T-helper 2 cell treated with Interferon-gamma antibody and Interleukin-4, amounts not matched to agents 5 μg/mL and 100 μg/mL, for 36 hours (primary cell): Measurements from ENCODE around the gene PDGFB.
A peak's percentile ranks its signal among the peaks of the same experiment; 100 is the strongest.

Source experiments
- DNase-seq: peaks from one replicate; pipeline ENCODE4 v3.0.0; 2021; ENCODE audit warnings: low spot score
- H3K27ac Mint-ChIP-seq: one replicate; pipeline ENCODE4 v1.8.0; 2021; ENCODE audit warnings: mild to moderate bottlenecking, mixed read lengths
- H3K27me3 Mint-ChIP-seq: one replicate; pipeline ENCODE4 v1.8.0; 2021; ENCODE audit warnings: low read depth, mixed read lengths
- H3K36me3 Mint-ChIP-seq: one replicate; pipeline ENCODE4 v1.8.0; 2021; ENCODE audit warnings: low read depth, mixed read lengths
- H3K4me1 Mint-ChIP-seq: one replicate; pipeline ENCODE4 v1.8.0; 2021; ENCODE audit warnings: low read depth, mixed read lengths
- H3K4me3 Mint-ChIP-seq: one replicate; pipeline ENCODE4 v1.8.0; 2022; ENCODE audit warnings: mild to moderate bottlenecking, moderate library complexity, mixed read lengths
- H3K9me3 Mint-ChIP-seq: one replicate; pipeline ENCODE4 v1.8.0; 2021; ENCODE audit warnings: mixed read lengths

PDGFB gene

GRCh38 chr22:39254122-39254521, 9.3 kb upstream of the PDGFB start:
- Mint-ChIP-seq H3K27me3 (peaks cover 10% of the 10 kb centered on the region), H3K4me3 (no peak overlapping the region), H3K9me3 (no peaks in the 10 kb centered on the region), H3K36me3 (no peaks in the 10 kb centered on the region), H3K27ac (no peak overlapping the region), H3K4me1 (peaks cover 17% of the 10 kb centered on the region)
- DNase-seq = no peak

- Mint-ChIP-seq H3K27me3 (peaks cover 12% of the 10 kb centered on the region), H3K4me1 (peaks cover 17% of the 10 kb centered on the region), H3K9me3 (no peaks in the 10 kb centered on the region), H3K27ac (no peak overlapping the region), H3K4me3 (no peak overlapping the region), H3K36me3 (no peaks in the 10 kb centered on the region)
- DNase-seq = peak; percentile 62
These were observed 8.8 kb upstream of the PDGFB start for GRCh38 chr22:39253435-39254070.

- no peak for DNase-seq
- Mint-ChIP-seq H3K9me3 (no peaks in the 10 kb centered on the region), H3K4me1 (peaks cover 17% of the 10 kb centered on the region), H3K27me3 (peaks cover 17% of the 10 kb centered on the region), H3K4me3 (no peak overlapping the region), H3K27ac (no peak overlapping the region), H3K36me3 (no peaks in the 10 kb centered on the region)
These were observed 8.0 kb upstream of the PDGFB start for GRCh38 chr22:39252461-39253434.

GRCh38 chr22:39251762-39252460, 7.1 kb upstream of the PDGFB start:
- DNase-seq = no peak
- Mint-ChIP-seq H3K9me3 (no peaks in the 10 kb centered on the region), H3K27ac (no peak overlapping the region), H3K36me3 (no peaks in the 10 kb centered on the region), H3K4me1 (peaks cover 17% of the 10 kb centered on the region), H3K4me3 (no peak overlapping the region), H3K27me3 (peaks cover 19% of the 10 kb centered on the region)

GRCh38 chr22:39250838-39251237, 6.1 kb upstream of the PDGFB start:
- Mint-ChIP-seq H3K27me3 (peaks cover 30% of the 10 kb centered on the region), H3K4me3 (no peak overlapping the region), H3K27ac (no peak overlapping the region), H3K36me3 (no peaks in the 10 kb centered on the region), H3K9me3 (no peaks in the 10 kb centered on the region), H3K4me1 (peaks cover 17% of the 10 kb centered on the region)
- DNase-seq = no peak

GRCh38 chr22:39250131-39250530, 5.3 kb upstream of the PDGFB start:
- Mint-ChIP-seq H3K9me3 (no peaks in the 10 kb centered on the region), H3K36me3 (no peaks in the 10 kb centered on the region), H3K27ac (no peak overlapping the region), H3K4me3 (no peak overlapping the region), H3K4me1 (peaks cover 13% of the 10 kb centered on the region), H3K27me3 (peaks cover 37% of the 10 kb centered on the region)
- no peak for DNase-seq

- no peaks in the 10 kb centered on the region for H3K9me3 Mint-ChIP-seq
- no peak for DNase-seq
- peaks cover 7% of the 10 kb centered on the region for H3K4me1 Mint-ChIP-seq
- no peak overlapping the region for H3K27ac Mint-ChIP-seq
- H3K27me3 Mint-ChIP-seq = peaks cover 45% of the 10 kb centered on the region
- H3K4me3 Mint-ChIP-seq = no peak overlapping the region
- H3K36me3 Mint-ChIP-seq = no peaks in the 10 kb centered on the region
These were observed 4.4 kb upstream of the PDGFB start for GRCh38 chr22:39249086-39249704.

GRCh38 chr22:39248254-39248653, 3.5 kb upstream of the PDGFB start:
- DNase-seq = no peak
- H3K4me3 Mint-ChIP-seq = no peak overlapping the region
- peaks cover 49% of the 10 kb centered on the region for H3K27me3 Mint-ChIP-seq
- no peaks in the 10 kb centered on the region for H3K36me3 Mint-ChIP-seq
- H3K9me3 Mint-ChIP-seq = no peaks in the 10 kb centered on the region
- no peak overlapping the region for H3K27ac Mint-ChIP-seq
- H3K4me1 Mint-ChIP-seq = peaks cover 7% of the 10 kb centered on the region

- no peak for DNase-seq
- Mint-ChIP-seq H3K36me3 (no peaks in the 10 kb centered on the region), H3K4me1 (peaks cover 4% of the 10 kb centered on the region), H3K9me3 (no peaks in the 10 kb centered on the region), H3K4me3 (no peak overlapping the region), H3K27me3 (peaks cover 52% of the 10 kb centered on the region), H3K27ac (no peak overlapping the region)
These were observed 2.6 kb upstream of the PDGFB start for GRCh38 chr22:39247361-39247760.

- no peak overlapping the region for H3K27ac Mint-ChIP-seq
- peaks cover 48% of the 10 kb centered on the region for H3K27me3 Mint-ChIP-seq
- H3K4me3 Mint-ChIP-seq = no peak overlapping the region
- H3K9me3 Mint-ChIP-seq = no peaks in the 10 kb centered on the region
- peaks cover 4% of the 10 kb centered on the region for H3K4me1 Mint-ChIP-seq
- DNase-seq = no peak
- H3K36me3 Mint-ChIP-seq = no peaks in the 10 kb centered on the region
These were observed 2.0 kb upstream of the PDGFB start for GRCh38 chr22:39246690-39247332.

- Mint-ChIP-seq H3K9me3 (no peaks in the 10 kb centered on the region), H3K36me3 (no peaks in the 10 kb centered on the region), H3K27me3 (peaks cover 50% of the 10 kb centered on the region), H3K4me3 (no peak overlapping the region), H3K27ac (no peak overlapping the region), H3K4me1 (peaks cover 9% of the 10 kb centered on the region)
- no peak for DNase-seq
These were observed 1.4 kb upstream of the PDGFB start for GRCh38 chr22:39246217-39246616.

- DNase-seq = no peak
- Mint-ChIP-seq H3K4me1 (peaks cover 18% of the 10 kb centered on the region), H3K27me3 (peaks cover 58% of the 10 kb centered on the region), H3K4me3 (peak overlapping the region; percentile 15), H3K27ac (no peak overlapping the region), H3K36me3 (no peaks in the 10 kb centered on the region), H3K9me3 (no peaks in the 10 kb centered on the region)
These were observed 603 bp upstream of the PDGFB start for GRCh38 chr22:39245130-39246039.
